ENCODE measurements around the gene PKIG. TPM values are rescaled to one million over a fixed set of nuclear protein-coding genes. Genes with fewer than 3 reads are reported as not detected.

The PKIG gene
- total and polyA plus RNA-seq, 10 of the 15 experiments (the other 5 are each of a cell fraction or from before 2014, with no cell fraction given), result 5.7 to 82.3 (median 39.7) TPM

GRCh38 chr20:44646023-44646640 lies 63.8 kb downstream of the PKIG start (continued):
- TF ChIP-seq NR2C2 (IDR thresholded peaks at IDR 0.05; ENCODE audit: borderline replicate concordance, control insufficient read depth, insufficient read length, low read depth) (no peak), CBX3 (IDR thresholded peaks at IDR 0.05; ENCODE audit: borderline replicate concordance, low read depth) (no peak), YY1 (IDR thresholded peaks at IDR 0.05; ENCODE audit: low read depth, low read length) (no peak), ZNF217 (IDR thresholded peaks at IDR 0.05) (no peak), JUNB (IDR thresholded peaks at IDR 0.05) (peak; percentile 59), ESRRA (IDR thresholded peaks at IDR 0.05; ENCODE audit: low read length) (no peak), TCF3 (IDR thresholded peaks at IDR 0.05; ENCODE audit: borderline replicate concordance, insufficient read depth, low read depth, low read length) (peak; percentile 91; the same call in 1 of the 2 replicates), NR2C1 (IDR thresholded peaks at IDR 0.05) (no peak), NBN (IDR thresholded peaks at IDR 0.05) (peak; percentile 88), WRNIP1 (IDR thresholded peaks at IDR 0.05; ENCODE audit: borderline replicate concordance, low read depth, low read length) (no peak), SUPT20H (IDR thresholded peaks at IDR 0.05; ENCODE audit: borderline replicate concordance, control insufficient read depth, low read depth, low read length) (no peak), LARP7 (IDR thresholded peaks at IDR 0.05) (no peak), BCL3 (IDR thresholded peaks at IDR 0.05; ENCODE audit: borderline replicate concordance, insufficient read depth, low read depth, low read length, poor library complexity, severe bottlenecking) (no peak), ZBTB33 (IDR thresholded peaks at IDR 0.05) (no peak), ETV6 (conservative IDR thresholded peaks at IDR 0.05 in 1 of 2, IDR thresholded peaks at IDR 0.05 in 1 of 2; ENCODE audit: borderline replicate concordance in 1 of 2, low read depth in 1 of 2) (peak in 1 of 2 experiments; percentile 56; a peak in 2 of 4 replicates), ZZZ3 (IDR thresholded peaks at IDR 0.05; ENCODE audit: control insufficient read depth, insufficient read length, low read depth) (no peak), GATAD2B (conservative IDR thresholded peaks at IDR 0.05; ENCODE audit: low read depth) (no peak), HDAC6 (IDR thresholded peaks at IDR 0.05; ENCODE audit: unreplicated experiment) (no peak), YBX1 (IDR thresholded peaks at IDR 0.05) (no peak), CBX5 (IDR thresholded peaks at IDR 0.05; ENCODE audit: low read depth) (no peak)
- TF ChIP-seq, protein P1, sequence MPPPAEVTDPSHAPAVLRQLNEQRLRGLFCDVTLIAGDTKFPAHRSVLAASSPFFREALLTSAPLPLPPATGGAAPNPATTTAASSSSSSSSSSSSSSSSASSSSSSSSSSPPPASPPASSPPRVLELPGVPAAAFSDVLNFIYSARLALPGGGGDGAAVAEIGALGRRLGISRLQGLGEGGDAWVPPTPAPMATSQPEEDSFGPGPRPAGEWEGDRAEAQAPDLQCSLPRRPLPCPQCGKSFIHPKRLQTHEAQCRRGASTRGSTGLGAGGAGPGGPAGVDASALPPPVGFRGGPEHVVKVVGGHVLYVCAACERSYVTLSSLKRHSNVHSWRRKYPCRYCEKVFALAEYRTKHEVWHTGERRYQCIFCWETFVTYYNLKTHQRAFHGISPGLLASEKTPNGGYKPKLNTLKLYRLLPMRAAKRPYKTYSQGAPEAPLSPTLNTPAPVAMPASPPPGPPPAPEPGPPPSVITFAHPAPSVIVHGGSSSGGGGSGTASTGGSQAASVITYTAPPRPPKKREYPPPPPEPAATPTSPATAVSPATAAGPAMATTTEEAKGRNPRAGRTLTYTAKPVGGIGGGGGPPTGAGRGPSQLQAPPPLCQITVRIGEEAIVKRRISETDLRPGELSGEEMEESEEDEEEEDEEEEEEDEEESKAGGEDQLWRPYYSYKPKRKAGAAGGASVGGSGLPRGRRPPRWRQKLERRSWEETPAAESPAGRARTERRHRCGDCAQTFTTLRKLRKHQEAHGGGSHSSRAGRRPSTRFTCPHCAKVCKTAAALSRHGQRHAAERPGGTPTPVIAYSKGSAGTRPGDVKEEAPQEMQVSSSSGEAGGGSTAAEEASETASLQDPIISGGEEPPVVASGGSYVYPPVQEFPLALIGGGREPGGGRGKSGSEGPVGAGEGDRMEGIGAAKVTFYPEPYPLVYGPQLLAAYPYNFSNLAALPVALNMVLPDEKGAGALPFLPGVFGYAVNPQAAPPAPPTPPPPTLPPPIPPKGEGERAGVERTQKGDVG (CRISPR knock-in tag; IDR thresholded peaks at IDR 0.05), result no peak
- TF ChIP-seq, protein P2, sequence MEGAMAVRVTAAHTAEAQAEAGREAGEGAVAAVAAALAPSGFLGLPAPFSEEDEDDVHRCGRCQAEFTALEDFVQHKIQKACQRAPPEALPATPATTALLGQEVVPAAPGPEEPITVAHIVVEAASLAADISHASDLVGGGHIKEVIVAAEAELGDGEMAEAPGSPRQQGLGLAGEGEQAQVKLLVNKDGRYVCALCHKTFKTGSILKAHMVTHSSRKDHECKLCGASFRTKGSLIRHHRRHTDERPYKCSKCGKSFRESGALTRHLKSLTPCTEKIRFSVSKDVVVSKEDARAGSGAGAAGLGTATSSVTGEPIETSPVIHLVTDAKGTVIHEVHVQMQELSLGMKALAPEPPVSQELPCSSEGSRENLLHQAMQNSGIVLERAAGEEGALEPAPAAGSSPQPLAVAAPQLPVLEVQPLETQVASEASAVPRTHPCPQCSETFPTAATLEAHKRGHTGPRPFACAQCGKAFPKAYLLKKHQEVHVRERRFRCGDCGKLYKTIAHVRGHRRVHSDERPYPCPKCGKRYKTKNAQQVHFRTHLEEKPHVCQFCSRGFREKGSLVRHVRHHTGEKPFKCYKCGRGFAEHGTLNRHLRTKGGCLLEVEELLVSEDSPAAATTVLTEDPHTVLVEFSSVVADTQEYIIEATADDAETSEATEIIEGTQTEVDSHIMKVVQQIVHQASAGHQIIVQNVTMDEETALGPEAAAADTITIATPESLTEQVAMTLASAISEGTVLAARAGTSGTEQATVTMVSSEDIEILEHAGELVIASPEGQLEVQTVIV (IDR thresholded peaks at IDR 0.05; ENCODE audit: borderline replicate concordance, partially characterized antibody), result no peak
